Measurements from ENCODE around the gene EXOC3. TPM values are rescaled to one million over a fixed set of nuclear protein-coding genes. Genes with fewer than 3 reads are reported as not detected.

The EXOC3 gene
- total RNA-seq, 4 donors from 2014 or later = 32.4 to 84.8 (median 49.2) TPM

- no peak for TF ChIP-seq CTCF (IDR thresholded peaks at IDR 0.05; ENCODE audit: low read depth)
Observed at GRCh38 chr5:491856-492155, 48.8 kb downstream of the EXOC3 start.

GRCh38 chr5:492314-492893, 49.4 kb downstream of the EXOC3 start:
- TF ChIP-seq CTCF (IDR thresholded peaks at IDR 0.05; ENCODE audit: low read depth) = no peak

- TF ChIP-seq CTCF (IDR thresholded peaks at IDR 0.05; ENCODE audit: low read depth) = no peak
Observed at GRCh38 chr5:493119-493701, 50.2 kb downstream of the EXOC3 start.

GRCh38 chr5:493758-494157, 50.8 kb downstream of the EXOC3 start:
- TF ChIP-seq CTCF (IDR thresholded peaks at IDR 0.05; ENCODE audit: low read depth) = no peak

- no peak for TF ChIP-seq CTCF (IDR thresholded peaks at IDR 0.05; ENCODE audit: low read depth)
Observed at GRCh38 chr5:494667-495255, 51.8 kb downstream of the EXOC3 start.

- TF ChIP-seq CTCF (IDR thresholded peaks at IDR 0.05; ENCODE audit: low read depth) = no peak
Observed at GRCh38 chr5:496028-496427, 53.1 kb downstream of the EXOC3 start.

- no peak for TF ChIP-seq CTCF (IDR thresholded peaks at IDR 0.05; ENCODE audit: low read depth)
Observed at GRCh38 chr5:497090-497700, 54.2 kb downstream of the EXOC3 start.
